ENCODE data around the gene MPV17L.
"Not testable (repeated sequence)": the region's sequence is repeated elsewhere in the genome, so short reads cannot be mapped to it uniquely, and the experiment has no call there.

Gene MPV17L

GRCh38 chr16:15395631-15396508, at the start of gene MPV17L:
MPV17L (plus strand) TSS chr16:15395754; CDS start chr16:15395898, 144 bp downstream.
- not testable (repeated sequence) for DNase-seq

DNA sequence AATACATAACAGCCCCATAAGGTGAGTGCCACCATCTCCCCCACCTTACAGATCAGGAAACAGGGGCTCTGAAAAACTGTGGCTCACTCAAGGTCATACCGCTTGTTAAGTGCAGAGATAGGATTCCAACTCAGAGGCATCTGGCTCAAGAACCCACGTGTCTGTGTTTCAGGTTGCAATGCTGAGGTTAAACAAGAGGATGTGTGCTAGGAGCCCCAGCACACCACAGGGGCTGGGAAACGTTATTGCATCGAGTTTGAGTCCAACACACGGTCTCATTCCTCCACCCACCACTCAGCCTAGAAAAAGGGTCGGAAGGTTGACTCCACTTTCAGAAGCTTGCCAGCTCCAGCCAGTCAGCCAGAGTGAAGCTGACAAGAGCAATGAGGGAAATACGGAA, 46.8 kb upstream of the MPV17L start:
- DNase-seq, result not testable (repeated sequence)

DNA sequence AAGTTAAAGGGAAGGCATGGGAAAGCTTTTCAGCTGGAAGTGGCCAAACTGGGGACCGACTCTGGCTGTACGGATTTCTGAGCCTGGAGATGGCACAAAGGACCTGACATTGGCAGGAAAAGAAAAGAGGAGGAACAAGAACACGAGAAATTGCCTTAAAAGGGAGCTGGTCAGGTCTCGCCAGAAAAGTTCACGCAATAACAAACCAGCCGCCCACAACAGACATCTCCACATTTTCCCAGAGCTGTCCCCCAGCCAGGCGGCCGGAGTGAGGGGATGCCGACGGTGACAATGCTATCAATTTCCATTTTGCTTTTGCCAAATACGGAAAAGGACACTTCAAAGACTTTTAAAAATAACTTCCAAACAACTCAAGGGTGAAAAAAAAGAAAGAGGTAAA, 44.3 kb upstream of the MPV17L start:
- DNase-seq, result not testable (repeated sequence)

- not testable (repeated sequence) for DNase-seq
Measured at GRCh38 chr16:15351745-15352144, 43.8 kb upstream of the MPV17L start.

GRCh38 chr16:15352852-15353251, 42.7 kb upstream of the MPV17L start:
- not testable (repeated sequence) for DNase-seq

GRCh38 chr16:15354846-15355245, 40.7 kb upstream of the MPV17L start:
- not testable (repeated sequence) for DNase-seq

DNA sequence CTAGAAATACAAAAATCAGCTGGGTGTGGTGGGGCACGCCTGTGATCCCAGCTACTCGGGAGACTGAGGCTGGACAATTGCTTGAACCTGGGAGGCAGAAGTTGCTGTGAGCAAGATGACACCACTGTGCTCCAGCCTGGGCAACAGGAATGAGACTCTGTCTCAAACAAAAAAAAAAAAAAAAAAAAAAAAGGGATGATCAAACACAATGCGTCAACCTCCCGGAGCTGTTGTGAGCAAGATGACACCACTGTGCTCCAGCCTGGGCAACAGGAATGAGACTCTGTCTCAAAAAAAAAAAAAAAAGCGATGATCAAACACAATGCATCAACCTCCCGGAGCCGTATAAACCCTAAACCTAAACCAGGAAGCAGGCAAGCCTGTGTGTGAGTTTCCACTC, 38.1 kb upstream of the MPV17L start:
- not testable (repeated sequence) for DNase-seq

GRCh38 chr16:15378194-15378593, 17.4 kb upstream of the MPV17L start, which contains the start of gene NPIPA5:
NPIPA5 (minus strand) TSS chr16:15378294; CDS start chr16:15378294, 0 bp downstream.
- not testable (repeated sequence) for DNase-seq

GRCh38 chr16:15382810-15383209, 12.7 kb upstream of the MPV17L start:
- DNase-seq, result not testable (repeated sequence)

- not testable (repeated sequence) for DNase-seq
Measured at GRCh38 chr16:15388060-15388459, 7.5 kb upstream of the MPV17L start.

DNA sequence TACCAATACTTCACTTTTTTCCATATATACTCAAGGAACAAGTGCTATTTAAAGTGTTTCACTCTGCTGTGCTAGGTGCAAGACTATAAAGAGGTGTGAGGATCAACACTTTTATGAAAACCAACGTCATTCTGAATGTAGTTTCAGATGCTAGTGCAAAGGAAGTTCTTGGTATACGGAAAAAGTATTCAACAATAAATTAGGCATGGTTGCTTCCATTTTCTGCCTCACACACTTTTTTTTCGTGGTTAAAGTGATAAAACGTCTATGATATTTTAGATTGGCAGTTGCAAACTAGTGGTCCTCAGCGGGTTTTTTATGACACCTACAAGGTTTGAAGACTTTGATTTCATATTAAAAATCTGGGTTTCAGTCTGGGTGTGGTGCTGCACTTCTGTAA, 5.6 kb upstream of the MPV17L start:
- DNase-seq, result not testable (repeated sequence)

DNA sequence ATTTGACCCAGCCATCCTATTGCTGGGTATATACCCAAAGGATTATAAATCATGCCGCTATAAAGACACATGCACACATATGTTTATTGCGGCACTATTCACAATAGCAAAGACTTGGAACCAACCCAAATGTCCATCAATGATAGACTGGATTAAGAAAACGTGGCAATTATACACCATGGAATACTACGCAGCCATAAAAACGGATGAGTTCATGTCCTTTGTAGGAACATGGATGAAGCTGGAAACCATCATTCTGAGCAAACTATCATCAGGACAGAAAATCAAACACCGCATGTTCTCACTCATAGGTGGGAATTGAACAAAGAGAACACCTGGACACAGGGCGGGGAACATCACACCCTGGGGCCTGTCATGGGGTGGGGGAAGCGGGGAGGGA, 2.5 kb upstream of the MPV17L start:
- DNase-seq, result not testable (repeated sequence)

GRCh38 chr16:15396509-15396829, 915 bp downstream of the MPV17L start:
- not testable (repeated sequence) for DNase-seq

DNA sequence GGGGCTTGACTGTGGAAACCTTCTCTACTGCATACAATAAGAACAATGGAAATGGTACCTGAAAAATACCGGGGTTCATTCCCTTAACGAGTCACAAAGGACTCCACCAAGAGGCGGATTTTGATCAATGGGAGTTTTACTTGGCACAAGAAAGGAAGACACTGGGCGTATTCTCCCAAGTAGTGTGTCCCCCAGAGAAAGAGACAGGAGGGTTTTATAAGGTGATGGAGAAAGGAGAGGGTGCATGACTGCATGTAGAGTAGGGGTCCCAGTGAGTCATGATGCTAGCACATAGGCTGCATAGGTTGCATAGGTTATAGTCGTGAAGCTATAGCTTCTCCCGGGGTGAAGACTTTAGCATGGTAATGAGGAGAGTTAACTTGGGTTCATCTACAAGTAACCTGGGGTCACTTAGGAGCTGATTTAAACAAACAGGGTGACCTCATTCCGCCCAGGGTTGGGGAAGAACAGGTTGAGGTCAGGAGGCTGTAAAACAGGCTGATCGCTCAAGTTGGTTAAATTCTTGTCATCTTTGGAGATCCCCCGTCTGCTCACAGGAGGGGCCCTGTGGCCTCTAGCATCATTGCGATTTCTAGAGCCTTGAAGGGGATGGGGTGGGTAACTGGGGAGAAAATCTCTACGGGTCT, 1.5 kb downstream of the MPV17L start:
- DNase-seq, result no peak

- DNase-seq, result no peak
Measured at GRCh38 chr16:15398618-15399316, 3.2 kb downstream of the MPV17L start.

GRCh38 chr16:15399317-15399716, 3.8 kb downstream of the MPV17L start:
- no peak for DNase-seq

GRCh38 chr16:15400314-15400713, 4.8 kb downstream of the MPV17L start:
- not testable (repeated sequence) for DNase-seq

DNA sequence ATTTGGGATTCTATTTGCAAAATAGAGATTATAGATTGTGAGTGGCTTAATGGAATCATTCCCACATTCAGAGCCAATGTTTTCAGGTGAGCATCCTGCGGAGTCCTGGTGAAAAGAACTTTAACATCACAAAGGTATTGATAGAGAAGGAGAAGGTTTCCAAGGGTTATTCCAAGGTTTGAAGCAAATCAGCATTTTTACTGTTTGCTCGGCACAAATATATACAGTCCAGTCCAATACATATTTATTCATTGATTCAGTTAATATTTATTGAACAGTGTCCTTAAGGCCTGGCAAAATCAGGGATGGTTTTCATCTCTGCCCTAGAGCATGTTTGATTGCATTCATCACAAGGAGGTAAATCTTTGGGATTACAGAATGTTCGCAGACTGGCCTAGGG, 6.4 kb downstream of the MPV17L start:
- DNase-seq, result no peak

GRCh38 chr16:15403392-15403995, 7.9 kb downstream of the MPV17L start:
- DNase-seq, result no peak

GRCh38 chr16:15404091-15404490, 8.5 kb downstream of the MPV17L start:
- DNase-seq, result not testable (repeated sequence)

GRCh38 chr16:15404792-15405191, 9.2 kb downstream of the MPV17L start:
- DNase-seq, result no peak

DNA sequence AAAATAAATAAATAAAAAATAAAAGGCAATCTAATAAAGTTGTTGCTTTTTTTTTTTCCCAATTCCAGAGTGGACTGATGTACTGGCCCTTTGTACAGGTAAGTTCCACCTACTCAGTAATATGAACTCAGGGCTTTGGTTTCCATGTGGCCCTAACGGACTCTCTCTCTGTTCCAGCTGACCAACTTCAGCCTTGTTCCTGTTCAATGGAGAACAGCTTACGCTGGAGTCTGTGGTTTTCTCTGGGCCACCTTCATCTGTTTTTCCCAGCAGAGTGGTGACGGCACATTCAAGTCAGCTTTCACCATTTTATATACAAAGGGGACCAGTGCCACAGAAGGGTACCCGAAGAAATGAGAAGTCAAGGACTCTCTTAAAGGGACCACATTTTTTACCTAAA, 12.2 kb downstream of the MPV17L start:
- not testable (repeated sequence) for DNase-seq

DNA sequence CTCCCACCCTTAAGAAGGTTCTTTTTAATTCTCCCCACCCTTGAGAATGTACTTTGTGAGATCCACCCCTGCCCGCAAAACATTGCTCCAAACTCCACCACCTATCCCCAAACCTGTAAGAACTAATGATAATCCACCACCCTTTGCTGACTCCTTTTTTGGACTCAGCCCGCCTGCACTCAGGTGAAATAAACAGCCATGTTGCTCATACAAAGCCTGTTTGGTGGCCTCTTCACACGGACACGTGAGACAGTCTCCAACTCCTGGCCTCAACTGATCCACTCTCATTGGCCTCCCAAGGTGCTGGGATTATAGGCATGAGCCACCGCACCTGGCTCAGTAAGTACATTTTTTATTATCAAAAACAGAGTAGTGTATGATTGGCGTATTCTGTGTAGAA, 13.9 kb downstream of the MPV17L start:
- not testable (repeated sequence) for DNase-seq

Measured in T1000 (cell line).